HepG2 (cell line): Measurements from ENCODE around the gene CCDC154.

Source experiments
- ARNT ChIP-seq: fragments of 450-650 bp; IDR thresholded peaks from 2 replicates; pipeline ENCODE4 v1.6.1; 2017
- DPF2 ChIP-seq: sonication (generic); formaldehyde crosslinking; IDR thresholded peaks from 2 replicates; pipeline ENCODE4 v1.4.0; 2020; ENCODE audit warnings: mild to moderate bottlenecking, low read depth, missing genetic modification reagents, borderline replicate concordance
- REPIN1 ChIP-seq: sonication (generic); formaldehyde crosslinking; IDR thresholded peaks from 2 replicates; pipeline ENCODE4 v1.8.0; 2022; ENCODE audit warnings: missing genetic modification reagents, low read depth, mild to moderate bottlenecking, borderline replicate concordance
- RFXAP ChIP-seq: sonication (generic); formaldehyde crosslinking; IDR thresholded peaks from 2 replicates; pipeline ENCODE4 v1.4.0; 2020; ENCODE audit warnings: missing genetic modification reagents, borderline replicate concordance
- U2AF1 ChIP-seq: fragments of 200-400 bp; formaldehyde crosslinking; optimal IDR thresholded peaks from 2 replicates; pipeline ENCODE3; 2017; ENCODE audit warnings: mild to moderate bottlenecking, low read depth, low read length
- YY1 ChIP-seq: IDR thresholded peaks from 2 replicates; pipeline ENCODE4 v1.6.1; 2011; ENCODE audit warnings: low read length, low read depth, moderate library complexity, mild to moderate bottlenecking; ENCODE audit not compliant: insufficient read depth, insufficient replicate concordance
- ZMYM4 ChIP-seq: sonication (generic); formaldehyde crosslinking; IDR thresholded peaks from 2 replicates; pipeline ENCODE4 v1.8.1; 2023; ENCODE audit warnings: mild to moderate bottlenecking, missing genetic modification reagents
- ZNF512 ChIP-seq: sonication (generic); formaldehyde crosslinking; IDR thresholded peaks from 2 replicates; pipeline ENCODE4 v1.4.0; 2020; ENCODE audit warnings: mild to moderate bottlenecking, missing genetic modification reagents
- ZNF615 ChIP-seq: sonication (generic); formaldehyde crosslinking; IDR thresholded peaks from 2 replicates; pipeline ENCODE4 v1.5.0; 2020; ENCODE audit warnings: mild to moderate bottlenecking, missing genetic modification reagents, borderline replicate concordance
- ZNF761 ChIP-seq: sonication (generic); formaldehyde crosslinking; conservative IDR thresholded peaks from 2 replicates; pipeline ENCODE4 v1.4.0; 2020; ENCODE audit warnings: mild to moderate bottlenecking, missing genetic modification reagents
- ZSCAN9 ChIP-seq: IDR thresholded peaks from 2 replicates; pipeline ENCODE4 v1.6.1; 2016; ENCODE audit warnings: borderline replicate concordance

- TF ChIP-seq ARNT: no peak
- TF ChIP-seq ZMYM4 (CRISPR knock-in tag): no peak
- TF ChIP-seq U2AF1: no peak
- no peak for TF ChIP-seq ZNF761 (CRISPR knock-in tag)
- TF ChIP-seq YY1: no peak
- TF ChIP-seq DPF2 (CRISPR knock-in tag): no peak
- no peak for TF ChIP-seq REPIN1
- no peak for TF ChIP-seq ZSCAN9
- TF ChIP-seq ZNF615 (CRISPR knock-in tag): no peak
- TF ChIP-seq ZNF512: no peak
- no peak for TF ChIP-seq RFXAP
These were observed 5.2 kb downstream of the CCDC154 start for GRCh38 chr16:1439058-1439698.
